ENCODE measurements around the gene CIAPIN1. TPM values are rescaled to one million over a fixed set of nuclear protein-coding genes. Genes with fewer than 3 reads are reported as not detected.

The CIAPIN1 gene
- total and polyA plus RNA-seq, 2 of the 4 experiments (the other 2 are of a cell fraction) = 41.6 to 47.7 TPM

DNA sequence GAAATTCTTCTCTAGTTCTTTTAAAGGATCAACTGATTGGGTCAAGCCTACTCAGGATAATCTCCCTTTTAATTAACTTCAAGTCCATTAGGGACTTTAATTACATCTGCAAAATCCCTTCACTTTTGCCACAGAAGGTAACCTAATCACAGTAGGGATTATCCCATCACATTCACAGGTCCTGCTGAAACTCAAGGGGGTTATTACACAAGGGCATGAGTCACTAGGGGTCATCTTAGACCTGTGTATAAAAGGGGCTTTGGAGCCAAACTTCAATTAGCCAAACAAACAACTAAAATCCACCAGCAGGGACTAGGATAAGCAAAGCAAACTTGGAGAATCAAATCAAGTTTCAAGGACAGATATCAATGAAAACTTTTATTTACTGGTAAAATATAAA lies 19.4 kb downstream of the CIAPIN1 start:
- Histone ChIP-seq H3K14ac (replicated peaks; ENCODE audit: low read depth, low read length) (no peak overlapping the region), H2AK9ac (replicated peaks; ENCODE audit: low read depth, low read length, poor library complexity) (no peak overlapping the region), H3K4me3 (ENCODE audit: insufficient read depth, low read depth, low read length) (no peak overlapping the region), H4K8ac (ENCODE audit: low read depth in 2 of 2, low read length in 2 of 2) (no peak overlapping the region), H3K4me2 (ENCODE audit: low read depth, low read length) (no peak overlapping the region), H3K9ac (ENCODE audit: low read depth, low read length) (no peak overlapping the region), H4K20me1 (ENCODE audit: insufficient read depth, low read length) (no peaks in the 10 kb centered on the region), H3K18ac (ENCODE audit: low read depth, low read length) (no peak overlapping the region), H4K5ac (ENCODE audit: low read depth, low read length) (no peak overlapping the region), H2BK5ac (ENCODE audit: low read depth, low read length, poor library complexity, severe bottlenecking) (no peak overlapping the region), H2BK120ac (ENCODE audit: low read depth, low read length) (no peak overlapping the region), H4K91ac (ENCODE audit: insufficient read depth, low read depth, low read length) (no peak overlapping the region), H2BK15ac (ENCODE audit: low read depth, low read length) (no peak overlapping the region), H3K27me3 (ENCODE audit: control insufficient read depth, insufficient read depth, low read length) (no peaks in the 10 kb centered on the region), H3K79me1 (ENCODE audit: low read depth in 1 of 2, low read length in 2 of 2) (no peaks in the 10 kb centered on the region), H3K9me3 (ENCODE audit: control insufficient read depth, insufficient read depth, low read length) (no peaks in the 10 kb centered on the region), H3K36me3 (ENCODE audit: control insufficient read depth, insufficient read depth, low read length) (peaks cover 38% of the 10 kb centered on the region), H2BK20ac (ENCODE audit: low read depth, low read length) (no peak overlapping the region), H3K4ac (ENCODE audit: low read depth, low read length) (no peak overlapping the region), H3K23ac (ENCODE audit: low read depth, low read length) (no peak overlapping the region), H3K27ac (ENCODE audit: insufficient read depth, low read length) (no peak overlapping the region), H3K9me1 (ENCODE audit: insufficient read depth, low read length) (no peaks in the 10 kb centered on the region), H3K4me1 (ENCODE audit: control insufficient read depth, insufficient read depth, low read length) (no peaks in the 10 kb centered on the region; the same call in 1 of the 2 replicates), H2AK5ac (ENCODE audit: low read depth, low read length) (no peak overlapping the region), H3K56ac (ENCODE audit: extremely low read depth, insufficient read depth, low read length) (no peak overlapping the region), H2AFZ (replicated peaks; ENCODE audit: low read length, poor library complexity) (no peak overlapping the region)
- BruUV-seq (replicated peaks) = no TSS peak
- ATAC-seq (ENCODE audit: low read depth) = no peak; the same call in 1 of the 2 replicates
- DNase-seq = peak; percentile 15
- TF ChIP-seq POLR2A (IDR thresholded peaks at IDR 0.05; ENCODE audit: low read depth, low read length) (no peak), CEBPB (IDR thresholded peaks at IDR 0.05; ENCODE audit: low read depth, low read length) (no peak), CHD1 (IDR thresholded peaks at IDR 0.05; ENCODE audit: low read depth, low read length) (no peak), FOS (IDR thresholded peaks at IDR 0.05; ENCODE audit: low read depth, low read length) (no peak), RFX5 (IDR thresholded peaks at IDR 0.05; ENCODE audit: low read depth, low read length) (no peak)
- TF ChIP-seq, protein P1, sequence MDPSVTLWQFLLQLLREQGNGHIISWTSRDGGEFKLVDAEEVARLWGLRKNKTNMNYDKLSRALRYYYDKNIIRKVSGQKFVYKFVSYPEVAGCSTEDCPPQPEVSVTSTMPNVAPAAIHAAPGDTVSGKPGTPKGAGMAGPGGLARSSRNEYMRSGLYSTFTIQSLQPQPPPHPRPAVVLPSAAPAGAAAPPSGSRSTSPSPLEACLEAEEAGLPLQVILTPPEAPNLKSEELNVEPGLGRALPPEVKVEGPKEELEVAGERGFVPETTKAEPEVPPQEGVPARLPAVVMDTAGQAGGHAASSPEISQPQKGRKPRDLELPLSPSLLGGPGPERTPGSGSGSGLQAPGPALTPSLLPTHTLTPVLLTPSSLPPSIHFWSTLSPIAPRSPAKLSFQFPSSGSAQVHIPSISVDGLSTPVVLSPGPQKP (IDR thresholded peaks at IDR 0.05; ENCODE audit: borderline replicate concordance, low read depth, low read length) = no peak
- TF ChIP-seq, protein P2, sequence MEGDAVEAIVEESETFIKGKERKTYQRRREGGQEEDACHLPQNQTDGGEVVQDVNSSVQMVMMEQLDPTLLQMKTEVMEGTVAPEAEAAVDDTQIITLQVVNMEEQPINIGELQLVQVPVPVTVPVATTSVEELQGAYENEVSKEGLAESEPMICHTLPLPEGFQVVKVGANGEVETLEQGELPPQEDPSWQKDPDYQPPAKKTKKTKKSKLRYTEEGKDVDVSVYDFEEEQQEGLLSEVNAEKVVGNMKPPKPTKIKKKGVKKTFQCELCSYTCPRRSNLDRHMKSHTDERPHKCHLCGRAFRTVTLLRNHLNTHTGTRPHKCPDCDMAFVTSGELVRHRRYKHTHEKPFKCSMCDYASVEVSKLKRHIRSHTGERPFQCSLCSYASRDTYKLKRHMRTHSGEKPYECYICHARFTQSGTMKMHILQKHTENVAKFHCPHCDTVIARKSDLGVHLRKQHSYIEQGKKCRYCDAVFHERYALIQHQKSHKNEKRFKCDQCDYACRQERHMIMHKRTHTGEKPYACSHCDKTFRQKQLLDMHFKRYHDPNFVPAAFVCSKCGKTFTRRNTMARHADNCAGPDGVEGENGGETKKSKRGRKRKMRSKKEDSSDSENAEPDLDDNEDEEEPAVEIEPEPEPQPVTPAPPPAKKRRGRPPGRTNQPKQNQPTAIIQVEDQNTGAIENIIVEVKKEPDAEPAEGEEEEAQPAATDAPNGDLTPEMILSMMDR (conservative IDR thresholded peaks at IDR 0.05; ENCODE audit: low read depth, low read length) = no peak
- TF ChIP-seq, protein P3, sequence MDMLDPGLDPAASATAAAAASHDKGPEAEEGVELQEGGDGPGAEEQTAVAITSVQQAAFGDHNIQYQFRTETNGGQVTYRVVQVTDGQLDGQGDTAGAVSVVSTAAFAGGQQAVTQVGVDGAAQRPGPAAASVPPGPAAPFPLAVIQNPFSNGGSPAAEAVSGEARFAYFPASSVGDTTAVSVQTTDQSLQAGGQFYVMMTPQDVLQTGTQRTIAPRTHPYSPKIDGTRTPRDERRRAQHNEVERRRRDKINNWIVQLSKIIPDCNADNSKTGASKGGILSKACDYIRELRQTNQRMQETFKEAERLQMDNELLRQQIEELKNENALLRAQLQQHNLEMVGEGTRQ (IDR thresholded peaks at IDR 0.05; ENCODE audit: low read depth, low read length) = no peak
- in situ Hi-C loops (cut with MboI; ENCODE audit: low sequenced_read_pairs) = no loop called here
- ChIA-PET POLR2A (ENCODE audit: unreplicated experiment) (no interaction called here), CTCF (no interaction called here)
- intact Hi-C loops (cut with micrococcal nuclease) = no loop called here
- dilution Hi-C loops (cut with HindIII; ENCODE audit: low sequenced_read_pairs, unreplicated experiment) = no loop called here
